Trophoblast cell (in vitro differentiated cells and primary cell): Measurements from ENCODE around the gene RAD51B.

Experiments used
- DNase-seq, 2 donors: peaks; one replicate each; pipeline ENCODE4 v3.0.0-alpha.2; 2016
- H2AFZ ChIP-seq: 2 replicates; pipeline ENCODE4 v1.6.1; 2013; ENCODE audit warnings: low read length, moderate library complexity, mild to moderate bottlenecking; ENCODE audit not compliant: insufficient read depth, poor library complexity
- H2AK5ac ChIP-seq: 2 replicates; pipeline ENCODE4 v1.6.1; 2013; ENCODE audit warnings: mild to moderate bottlenecking, low read length
- H2BK120ac ChIP-seq: 2 replicates; pipeline ENCODE4 v1.6.1; 2013; ENCODE audit warnings: low read length, mild to moderate bottlenecking, moderate library complexity; ENCODE audit not compliant: insufficient read depth, poor library complexity
- H2BK12ac ChIP-seq: 2 replicates; pipeline ENCODE4 v1.6.1; 2013; ENCODE audit warnings: mild to moderate bottlenecking, low read length, moderate library complexity
- H2BK5ac ChIP-seq: 2 replicates; pipeline ENCODE4 v1.6.1; 2013; ENCODE audit warnings: low read length, low read depth, moderate library complexity, mild to moderate bottlenecking; ENCODE audit not compliant: poor library complexity
- H3K14ac ChIP-seq: 2 replicates; pipeline ENCODE4 v1.6.1; 2013; ENCODE audit warnings: mild to moderate bottlenecking, low read length
- H3K18ac ChIP-seq: 2 replicates; pipeline ENCODE4 v1.6.1; 2013; ENCODE audit warnings: mild to moderate bottlenecking, low read length
- H3K23ac ChIP-seq: 2 replicates; pipeline ENCODE4 v1.6.1; 2013; ENCODE audit warnings: low read length
- H3K27ac ChIP-seq: 2 replicates; pipeline ENCODE4 v1.5.1; 2013; ENCODE audit warnings: low read depth, mild to moderate bottlenecking, inconsistent platforms, low read length, moderate library complexity
- H3K27me3 ChIP-seq: 2 replicates; pipeline ENCODE4 v1.6.1; 2013; ENCODE audit warnings: inconsistent platforms, mild to moderate bottlenecking, low read length, moderate library complexity; ENCODE audit not compliant: insufficient read depth
- H3K36me3 ChIP-seq, 2 experiments: 1 replicate in 1 of 2; 2 replicates in 1 of 2; pipeline ENCODE4 v1.6.1; 2013; ENCODE audit warnings: low read length in 2 of 2, mild to moderate bottlenecking in 2 of 2, moderate library complexity in 1 of 2; ENCODE audit not compliant: insufficient read depth in 2 of 2, control insufficient read depth in 1 of 2
- H3K4ac ChIP-seq: 2 replicates; pipeline ENCODE4 v1.6.1; 2013; ENCODE audit warnings: low read depth, mild to moderate bottlenecking, low read length, moderate library complexity
- H3K4me1 ChIP-seq, 2 experiments: 1 replicate in 1 of 2; 2 replicates in 1 of 2; pipeline ENCODE4 v1.6.1; 2013; ENCODE audit warnings: low read length in 2 of 2, mild to moderate bottlenecking in 2 of 2, moderate library complexity in 1 of 2; ENCODE audit not compliant: insufficient read depth in 2 of 2, control insufficient read depth in 1 of 2
- H3K4me2 ChIP-seq: 2 replicates; pipeline ENCODE4 v1.6.1; 2013; ENCODE audit warnings: inconsistent platforms, mild to moderate bottlenecking, low read length, moderate library complexity
- H3K4me3 ChIP-seq: 2 replicates; pipeline ENCODE4 v1.5.1; 2013; ENCODE audit warnings: mild to moderate bottlenecking, low read depth, low read length, inconsistent platforms
- H3K79me1 ChIP-seq: one replicate; pipeline ENCODE4 v1.6.1; 2013; ENCODE audit warnings: low read length
- H3K79me2 ChIP-seq: 2 replicates; pipeline ENCODE4 v1.6.1; 2013; ENCODE audit warnings: low read length, mild to moderate bottlenecking; ENCODE audit not compliant: control insufficient read depth, insufficient read depth, poor library complexity
- H3K9ac ChIP-seq: 2 replicates; pipeline ENCODE4 v1.6.1; 2013; ENCODE audit warnings: mild to moderate bottlenecking, low read length
- H3K9me3 ChIP-seq: 2 replicates; pipeline ENCODE4 v1.6.1; 2013; ENCODE audit warnings: low read depth, mild to moderate bottlenecking, control low read depth, inconsistent platforms, low read length; ENCODE audit not compliant: insufficient read depth
- H4K12ac ChIP-seq: 2 replicates; pipeline ENCODE4 v1.6.1; 2013; ENCODE audit warnings: low read depth, mild to moderate bottlenecking, low read length, moderate library complexity
- H4K8ac ChIP-seq: 2 replicates; pipeline ENCODE4 v1.6.1; 2013; ENCODE audit warnings: low read depth, mild to moderate bottlenecking, low read length, moderate library complexity
- H4K91ac ChIP-seq: one replicate; pipeline ENCODE4 v1.6.1; 2013; ENCODE audit warnings: low read depth, mild to moderate bottlenecking, low read length, moderate library complexity
- WGBS: extraction: QIAGEN DNeasy Blood & Tissue Kit; methylation state at CpG from one replicate; pipeline ENCODE4 v1.1.7; 2013; ENCODE audit warnings: missing lambda C conversion rate; ENCODE audit not compliant: insufficient read length, insufficient coverage; ENCODE audit errors: extremely low coverage; 5-methylcytosine and 5-hydroxymethylcytosine counted together

Gene RAD51B

GRCh38 chr14:68523326-68523610 lies 703.7 kb downstream of the RAD51B start:
- peak overlapping the region; percentile 72 for H2BK120ac ChIP-seq
- H3K14ac ChIP-seq: peak overlapping the region; percentile 41
- WGBS: no CpG with 5 or more reads among the region's 4 CpGs
- H3K9ac ChIP-seq: no peak overlapping the region
- H3K79me2 ChIP-seq: peaks cover 7% of the 10 kb centered on the region
- H2AFZ ChIP-seq: no peak overlapping the region
- peaks cover 39% of the 10 kb centered on the region for H3K79me1 ChIP-seq
- peak overlapping the region; percentile 23 for H3K18ac ChIP-seq
- H3K27me3 ChIP-seq: no peaks in the 10 kb centered on the region
- no peaks in the 10 kb centered on the region for H3K9me3 ChIP-seq
- H4K8ac ChIP-seq: peak overlapping the region; percentile 63
- DNase-seq: no peak
- H3K4me1 ChIP-seq: peaks cover 30 to 34% of the 10 kb centered on the region in 2 experiments
- peak overlapping the region; percentile 83 for H3K27ac ChIP-seq
- H2BK5ac ChIP-seq: peak overlapping the region; percentile 55
- peak overlapping the region; percentile 86 for H4K91ac ChIP-seq
- no peak overlapping the region for H3K23ac ChIP-seq
- H3K4me3 ChIP-seq: no peak overlapping the region
- H4K12ac ChIP-seq: peak overlapping the region; percentile 58
- peak overlapping the region; percentile 49 for H3K4ac ChIP-seq
- H2AK5ac ChIP-seq: peak overlapping the region; percentile 85
- peaks cover 0 to 4% of the 10 kb centered on the region in 2 experiments for H3K36me3 ChIP-seq
- H3K4me2 ChIP-seq: no peak overlapping the region
- peak overlapping the region; percentile 88 for H2BK12ac ChIP-seq

GRCh38 chr14:68523989-68524725 lies 704.6 kb downstream of the RAD51B start:
- no peak overlapping the region for H3K9ac ChIP-seq
- H3K79me2 ChIP-seq: peaks cover 7% of the 10 kb centered on the region
- DNase-seq: peak; percentile 55 to 67
- H2BK12ac ChIP-seq: peak overlapping the region; percentile 38
- no peak overlapping the region for H3K18ac ChIP-seq
- no peak overlapping the region for H3K4ac ChIP-seq
- H3K4me1 ChIP-seq: peaks cover 26 to 32% of the 10 kb centered on the region in 2 experiments
- no peak overlapping the region for H4K91ac ChIP-seq
- no peak overlapping the region for H2BK120ac ChIP-seq
- H2BK5ac ChIP-seq: no peak overlapping the region
- H3K36me3 ChIP-seq: peaks cover under 1 to 4% of the 10 kb centered on the region in 2 experiments
- H3K9me3 ChIP-seq: no peaks in the 10 kb centered on the region
- no CpG with 5 or more reads among the region's 12 CpGs for WGBS
- no peak overlapping the region for H2AK5ac ChIP-seq
- H4K12ac ChIP-seq: no peak overlapping the region
- no peak overlapping the region for H4K8ac ChIP-seq
- no peaks in the 10 kb centered on the region for H3K27me3 ChIP-seq
- H3K14ac ChIP-seq: no peak overlapping the region
- no peak overlapping the region for H3K23ac ChIP-seq
- H3K4me3 ChIP-seq: no peak overlapping the region
- H3K4me2 ChIP-seq: no peak overlapping the region
- H3K27ac ChIP-seq: no peak overlapping the region
- H3K79me1 ChIP-seq: peaks cover 34% of the 10 kb centered on the region
- no peak overlapping the region for H2AFZ ChIP-seq

DNA sequence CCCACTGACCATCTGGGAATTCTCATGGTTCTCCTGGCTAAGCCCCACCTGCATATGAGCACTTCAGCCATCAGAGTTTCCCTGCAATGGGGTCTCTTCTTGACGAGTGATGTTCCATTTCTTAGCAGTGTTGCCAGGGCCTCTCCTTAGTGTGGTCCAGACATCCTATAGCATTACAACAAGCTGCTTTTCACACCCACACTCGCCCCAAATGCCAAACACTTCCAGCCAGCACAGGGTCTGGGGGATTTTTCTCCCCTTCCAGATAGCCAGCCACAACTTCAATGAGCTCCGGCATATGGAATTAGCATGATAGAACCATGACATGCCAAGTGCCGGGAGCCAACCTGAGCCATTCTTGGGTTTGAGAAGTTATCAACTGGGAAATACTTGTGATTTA lies 705.9 kb downstream of the RAD51B start:
- H3K4ac ChIP-seq: no peak overlapping the region

GRCh38 chr14:68526512-68527091 lies 707.0 kb downstream of the RAD51B start:
- H2AK5ac ChIP-seq: peak overlapping the region; percentile 6
- no peak overlapping the region for H2BK5ac ChIP-seq
- H3K27ac ChIP-seq: peak overlapping the region; percentile 5
- H2AFZ ChIP-seq: no peak overlapping the region
- H2BK120ac ChIP-seq: peak overlapping the region; percentile 9
- H3K79me2 ChIP-seq: peaks cover 7% of the 10 kb centered on the region
- no peak overlapping the region for H3K23ac ChIP-seq
- peak overlapping the region; percentile 12 for H3K14ac ChIP-seq
- no peaks in the 10 kb centered on the region for H3K27me3 ChIP-seq
- H3K4me1 ChIP-seq: peaks cover 20 to 22% of the 10 kb centered on the region in 2 experiments
- no peak overlapping the region for H4K12ac ChIP-seq
- peak overlapping the region; percentile 28 for H4K91ac ChIP-seq
- no peak overlapping the region for H3K9ac ChIP-seq
- H3K9me3 ChIP-seq: peaks cover 3% of the 10 kb centered on the region
- H4K8ac ChIP-seq: peak overlapping the region; percentile 59
- no peak overlapping the region for H3K4me2 ChIP-seq
- WGBS: no CpG with 5 or more reads among the region's 8 CpGs
- no peak for DNase-seq
- peaks cover 22% of the 10 kb centered on the region for H3K79me1 ChIP-seq
- H3K4me3 ChIP-seq: no peak overlapping the region
- peak overlapping the region; percentile 7 for H3K18ac ChIP-seq
- peak overlapping the region; percentile 47 for H2BK12ac ChIP-seq
- H3K36me3 ChIP-seq: peaks cover 1 to 4% of the 10 kb centered on the region in 2 experiments
- H3K4ac ChIP-seq: no peak overlapping the region

More for the DNA sequence above, 705.9 kb downstream of the RAD51B start:
- Histone ChIP-seq H3K14ac (no peak overlapping the region), H3K27me3 (no peaks in the 10 kb centered on the region), H4K12ac (no peak overlapping the region), H3K9me3 (peaks cover 2% of the 10 kb centered on the region), H2AFZ (no peak overlapping the region), H3K27ac (no peak overlapping the region), H3K18ac (no peak overlapping the region), H2BK12ac (peak overlapping the region; percentile 66), H3K36me3 (peaks cover 1 to 4% of the 10 kb centered on the region in 2 experiments), H3K4me3 (no peak overlapping the region), H3K4me2 (no peak overlapping the region), H2AK5ac (no peak overlapping the region), H3K4me1 (peaks cover 26 to 30% of the 10 kb centered on the region in 2 experiments), H2BK120ac (no peak overlapping the region), H3K23ac (no peak overlapping the region), H4K91ac (peak overlapping the region; percentile 15), H2BK5ac (no peak overlapping the region), H3K79me2 (peaks cover 7% of the 10 kb centered on the region), H3K9ac (no peak overlapping the region), H3K79me1 (peaks cover 27% of the 10 kb centered on the region), H4K8ac (no peak overlapping the region)
- DNase-seq: no peak
- no CpG with 5 or more reads among the region's 4 CpGs for WGBS
